Activated T-helper 1 cell treated with anti-CD3 and anti-CD28 coated beads, Interleukin-2, amount 50 U/mL, for 16 hours (primary cell): ENCODE measurements around the gene STX8.
"Not testable (repeated sequence)": the region's sequence is repeated elsewhere in the genome, so short reads cannot be mapped to it uniquely, and the experiment has no call there.

Source experiments
- DNase-seq, 2 donors: peaks; one replicate each; pipeline ENCODE4 v3.0.0-alpha.2; 2020; ENCODE audit warnings: low read depth in 1 of 2, low spot score in 1 of 2

STX8 gene

GRCh38 chr17:9270921-9271320, 304.7 kb downstream of the STX8 start:
- DNase-seq = no peak

- DNase-seq = no peak
These were observed 306.1 kb downstream of the STX8 start for GRCh38 chr17:9269350-9270035.

GRCh38 chr17:9268546-9268945, 307.1 kb downstream of the STX8 start:
- DNase-seq = no peak

- no peak for DNase-seq
These were observed 308.9 kb downstream of the STX8 start for GRCh38 chr17:9266697-9267117.

GRCh38 chr17:9266031-9266680, 309.5 kb downstream of the STX8 start:
- DNase-seq = no peak

- no peak for DNase-seq
These were observed 314.3 kb downstream of the STX8 start for GRCh38 chr17:9261081-9262012.

- no peak for DNase-seq
These were observed 316.2 kb downstream of the STX8 start for GRCh38 chr17:9259419-9259818.

- DNase-seq = no peak
These were observed 317.3 kb downstream of the STX8 start for GRCh38 chr17:9258115-9259015.

GRCh38 chr17:9257630-9257965, 318.0 kb downstream of the STX8 start:
- not testable (repeated sequence) for DNase-seq

GRCh38 chr17:9256751-9257629, 318.6 kb downstream of the STX8 start:
- DNase-seq = no peak

- DNase-seq = no peak
These were observed 319.3 kb downstream of the STX8 start for GRCh38 chr17:9256361-9256750.

- DNase-seq = no peak
These were observed 319.8 kb downstream of the STX8 start for GRCh38 chr17:9255833-9256232.

GRCh38 chr17:9254841-9255240, 320.8 kb downstream of the STX8 start:
- no peak for DNase-seq

- DNase-seq = no peak
These were observed 322.3 kb downstream of the STX8 start for GRCh38 chr17:9253308-9253707.

- no peak for DNase-seq
These were observed 324.3 kb downstream of the STX8 start for GRCh38 chr17:9251273-9251672.

GRCh38 chr17:9249245-9249953, 326.2 kb downstream of the STX8 start:
- DNase-seq = no peak

- DNase-seq = no peak
These were observed 328.1 kb downstream of the STX8 start for GRCh38 chr17:9247401-9247938.

- no peak for DNase-seq
These were observed 331.3 kb downstream of the STX8 start for GRCh38 chr17:9244066-9245052.
